EL (cell line): ENCODE results near the gene HBG2.
A peak's percentile ranks its signal among the peaks of the same experiment; 100 is the strongest.

ENCODE experiments used
- DNase-seq: peaks from one replicate; pipeline ENCODE4 v3.0.0-alpha.2; 2016

HBG2 gene

GRCh38 chr11:5226732-5227310 is 27.8 kb downstream of the HBG2 start, which contains the start of gene HBB:
Gene HBB, minus strand, starts transcription at chr11:5227071. Its CDS starts 50 bp downstream, at chr11:5227021.
- DNase-seq, result no peak

GRCh38 chr11:5225480-5225871 is 29.1 kb downstream of the HBG2 start:
- DNase-seq, result no peak

- DNase-seq, result no peak
Observed at GRCh38 chr11:5224538-5225479, 29.8 kb downstream of the HBG2 start.

GRCh38 chr11:5223686-5224085 is 30.9 kb downstream of the HBG2 start:
- no peak for DNase-seq

- no peak for DNase-seq
Observed at GRCh38 chr11:5223146-5223545, 31.4 kb downstream of the HBG2 start.

- DNase-seq, result no peak
Observed at GRCh38 chr11:5210376-5210885, 44.1 kb downstream of the HBG2 start.

- DNase-seq, result peak; percentile 74
Observed at GRCh38 chr11:5204787-5205186, 49.8 kb downstream of the HBG2 start.

- DNase-seq, result peak; percentile 8
Observed at GRCh38 chr11:5203366-5203765, 51.2 kb downstream of the HBG2 start.
